Lower leg skin (tissue), 4 donors: Measurements from ENCODE around the gene EHBP1. TPM values are rescaled to one million over a fixed set of nuclear protein-coding genes. Genes with fewer than 3 reads are reported as not detected.

Experiments used
- DNase-seq, 2 donors: peaks; one replicate each; pipeline ENCODE4 v3.0.0-alpha.2; 2019; ENCODE audit warnings: low spot score in 2 of 2
- H3K4me3 ChIP-seq: fragments of 200-600 bp; sonication (generic); 2 replicates; pipeline ENCODE4 v1.5.1; 2017; ENCODE audit warnings: mild to moderate bottlenecking, low read depth; ENCODE audit not compliant: poor library complexity, severe bottlenecking
- CTCF ChIP-seq, 3 donors: fragments of 450-650 bp; IDR thresholded peaks; one replicate each; pipeline ENCODE4 v1.5.1; 2016; ENCODE audit warnings: antibody characterized with exemption in 3 of 3, mild to moderate bottlenecking in 3 of 3, moderate library complexity in 2 of 3
- POLR2A ChIP-seq, 2 donors: fragments of 450-650 bp; IDR thresholded peaks; one replicate each; pipeline ENCODE4 v1.6.1; 2016 to 2017; ENCODE audit warnings: antibody characterized with exemption in 2 of 2, mild to moderate bottlenecking in 1 of 2, moderate library complexity in 1 of 2
- WGBS, 2 donors: methylation state at CpG; one replicate each; pipeline ENCODE4 v1.1.5; 2018; 5-methylcytosine and 5-hydroxymethylcytosine counted together
- intact Hi-C: fragments of 100-400 bp; cut with DNase I; formaldehyde crosslinking; loops from one replicate; pipeline ENCODE4 v1.15.0; 2023; ENCODE audit warnings: low total_unique reads
- total RNA-seq, 4 donors: library from RNA; depleted of rRNA; stranded (reverse); fragments of >200 nt; gene quantifications; one replicate each; pipeline ENCODE4 v1.1.0, GENCODE V29; 2016

The EHBP1 gene
- total RNA-seq, 4 donors from 2014 or later = 33.8 to 67.8 (median 51.2) TPM

DNA sequence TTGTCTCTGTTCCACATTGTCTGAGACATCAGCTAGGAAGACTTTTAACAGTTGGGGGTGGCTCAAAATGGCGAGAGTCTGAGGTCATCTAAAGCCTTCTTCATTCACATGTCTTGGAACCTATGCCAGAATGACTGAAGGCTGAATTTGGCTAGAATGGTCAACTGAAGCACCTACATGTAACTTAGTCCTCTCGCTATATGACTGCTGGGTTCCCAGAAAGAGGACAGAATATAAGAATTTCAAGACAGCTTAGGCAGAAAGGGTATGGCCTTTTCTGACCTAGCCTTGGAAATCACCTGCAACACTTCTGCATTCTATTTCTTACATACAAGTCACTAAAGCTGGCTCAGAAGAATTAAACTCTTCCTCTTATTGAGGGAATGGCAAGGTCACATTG lies 269.5 kb downstream of the EHBP1 start:
- DNase-seq = no peak
- no peak overlapping the region for H3K4me3 ChIP-seq
- WGBS, 2 donors = 95 to 97% methylated on average over 2 of the region's 2 CpGs
- TF ChIP-seq CTCF (IDR thresholded peaks at IDR 0.05) = no peak
- TF ChIP-seq POLR2A (IDR thresholded peaks at IDR 0.05) = no peak
- intact Hi-C loops = no loop called here

GRCh38 chr2:62991605-62992004 lies 286.1 kb downstream of the EHBP1 start:
- TF ChIP-seq POLR2A (IDR thresholded peaks at IDR 0.05) (no peak), CTCF (IDR thresholded peaks at IDR 0.05) (no peak)
- 90 to 95% methylated on average over 3 of the region's 3 CpGs for WGBS, 2 donors
- intact Hi-C loops = no loop called here
- DNase-seq = no peak
- no peak overlapping the region for H3K4me3 ChIP-seq

- H3K4me3 ChIP-seq = no peak overlapping the region
- WGBS, 2 donors = 91 to 92% methylated on average over 2 of the region's 2 CpGs
- TF ChIP-seq POLR2A (IDR thresholded peaks at IDR 0.05) = no peak
- no peak for TF ChIP-seq CTCF (IDR thresholded peaks at IDR 0.05)
- no peak for DNase-seq
- intact Hi-C loops = no loop called here
Measured at GRCh38 chr2:62992561-62992960, 287.0 kb downstream of the EHBP1 start.

DNA sequence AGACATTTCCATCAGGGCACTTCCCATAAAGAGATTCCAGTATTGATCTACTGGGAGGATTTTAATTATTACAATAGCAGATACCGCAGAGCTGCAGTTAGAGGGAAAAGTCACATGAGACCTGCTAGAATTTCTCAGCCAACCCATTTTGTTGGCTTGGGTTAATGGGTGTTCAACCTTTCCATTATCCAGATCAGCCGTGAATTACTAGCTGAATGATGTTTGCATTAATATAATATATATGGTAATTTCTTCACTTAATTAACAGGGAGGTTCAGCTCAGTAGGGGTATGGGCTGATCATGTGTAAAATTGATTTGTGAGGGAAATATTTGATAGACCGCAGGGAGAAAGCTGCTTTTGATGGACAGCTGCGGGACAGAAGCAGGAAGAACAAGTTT lies 288.7 kb downstream of the EHBP1 start:
- DNase-seq = no peak
- intact Hi-C loops = no loop called here
- WGBS, 2 donors = 76 to 83% methylated on average over 4 of the region's 4 CpGs
- TF ChIP-seq POLR2A (IDR thresholded peaks at IDR 0.05) = no peak
- no peak for TF ChIP-seq CTCF (IDR thresholded peaks at IDR 0.05)
- H3K4me3 ChIP-seq = no peak overlapping the region

- intact Hi-C loops = no loop called here
- 92 to 95% methylated on average over 12 of the region's 12 CpGs for WGBS, 2 donors
- no peak overlapping the region for H3K4me3 ChIP-seq
- no peak for TF ChIP-seq POLR2A (IDR thresholded peaks at IDR 0.05)
- TF ChIP-seq CTCF (IDR thresholded peaks at IDR 0.05) = no peak
- no peak for DNase-seq
Measured at GRCh38 chr2:62996534-62997186, 291.1 kb downstream of the EHBP1 start.

GRCh38 chr2:62998949-62999348 lies 293.4 kb downstream of the EHBP1 start:
- DNase-seq = no peak
- intact Hi-C loops = no loop called here
- WGBS, 2 donors = 77 to 92% methylated on average over 1 of the region's 1 CpG
- H3K4me3 ChIP-seq = no peak overlapping the region
- TF ChIP-seq CTCF (IDR thresholded peaks at IDR 0.05) = no peak
- no peak for TF ChIP-seq POLR2A (IDR thresholded peaks at IDR 0.05)
